Panc1 (cell line): ENCODE data around the gene GRIK4. TPM values are rescaled to one million over a fixed set of nuclear protein-coding genes. Genes with fewer than 3 reads are reported as not detected.

Experiments used
- ATAC-seq: fragments of 200-7000 bp; cut with Tn5 transposase; 2 replicates; pipeline ENCODE4 v1.9.1; 2020; ENCODE audit warnings: mild to moderate bottlenecking, moderate library complexity
- BruUV-seq: library from RNA; stranded (reverse); fragments of 400-500 nt; replicated peaks from 2 replicates; lab custom pipeline; 2021; lab: Mats Ljungman, UMichigan
- CTCF ChIA-PET: fragments of 300-600 bp; sonication (Branson Sonifier 250); formaldehyde crosslinking; loops from one replicate; lab custom pipeline; 2022; ENCODE audit warnings: antibody characterized with exemption; lab: Charles Lee
- POLR2A ChIA-PET: fragments of 300-600 bp; sonication (Branson Sonifier 250); formaldehyde crosslinking; loops from one replicate; lab custom pipeline; 2022; ENCODE audit warnings: antibody characterized with exemption; lab: Charles Lee
- DNase-seq: peaks from one replicate; pipeline ENCODE4 v3.0.0-alpha.2; 2010; ENCODE audit warnings: low read depth, low spot score
- H3K27ac ChIP-seq: 2 replicates; pipeline ENCODE4 v1.5.1; 2011; ENCODE audit warnings: mild to moderate bottlenecking, low read length, inconsistent platforms
- H3K27me3 ChIP-seq: fragments of 200-500 bp; sonication (Bioruptor generic); 2 replicates; pipeline ENCODE4 v1.6.0; 2014; ENCODE audit warnings: low read length, inconsistent platforms; ENCODE audit not compliant: control insufficient read depth, insufficient read depth
- H3K36me3 ChIP-seq: fragments of 200-500 bp; sonication (Bioruptor generic); 2 replicates; pipeline ENCODE4 v1.5.1; 2014; ENCODE audit warnings: inconsistent platforms, mild to moderate bottlenecking, low read length, moderate library complexity; ENCODE audit not compliant: control insufficient read depth, insufficient read depth
- H3K4me1 ChIP-seq: 2 replicates; pipeline ENCODE4 v1.5.1; 2011; ENCODE audit warnings: inconsistent platforms, mild to moderate bottlenecking, low read length, moderate library complexity; ENCODE audit not compliant: control insufficient read depth, insufficient read depth
- H3K4me3 ChIP-seq, 2 experiments: 2 replicates each; pipeline ENCODE4 v1.5.1; 2011 to 2012; ENCODE audit warnings: low read depth in 2 of 2, low read length in 2 of 2, mild to moderate bottlenecking in 2 of 2, inconsistent platforms in 1 of 2, moderate library complexity in 1 of 2
- H3K9me3 ChIP-seq: fragments of 200-500 bp; sonication (Bioruptor generic); 2 replicates; pipeline ENCODE4 v1.5.1; 2014; ENCODE audit warnings: low read depth, mild to moderate bottlenecking, inconsistent platforms, low read length, moderate library complexity; ENCODE audit not compliant: control insufficient read depth, insufficient read depth
- CTCF ChIP-seq: fragments of 450-650 bp; IDR thresholded peaks from 2 replicates; pipeline ENCODE4 v1.5.1; 2017; ENCODE audit warnings: mild to moderate bottlenecking
- POLR2AphosphoS5 ChIP-seq: IDR thresholded peaks from 2 replicates; pipeline ENCODE4 v1.6.1; 2012; ENCODE audit warnings: mild to moderate bottlenecking, low read depth, low read length, moderate library complexity
- SIN3A ChIP-seq: IDR thresholded peaks from 2 replicates; pipeline ENCODE4 v1.6.1; 2012; ENCODE audit warnings: low read depth, mild to moderate bottlenecking, low read length, moderate library complexity, borderline replicate concordance; ENCODE audit not compliant: insufficient read depth
- TCF7L2 ChIP-seq: IDR thresholded peaks from 2 replicates; pipeline ENCODE4 v1.6.1; 2011; ENCODE audit warnings: mild to moderate bottlenecking, low read depth, low read length, inconsistent platforms
- in situ Hi-C: cut with HindIII; loops from 2 replicates; pipeline ENCODE4 v1.10.0; 2016; ENCODE audit warnings: low sequenced_read_pairs, low pct_unique_long_range_greater_than_20kb
- intact Hi-C: fragments of 100-400 bp; cut with micrococcal nuclease; formaldehyde crosslinking; loops from one replicate; pipeline ENCODE4 v1.10.0; 2022; ENCODE audit not compliant: unreplicated experiment
- total RNA-seq: library from RNA; stranded (reverse); gene quantifications from one replicate; pipeline ENCODE4 v1.2.1, GENCODE V29; 2021; ENCODE audit not compliant: unreplicated experiment
- TF ChIP-seq, protein P1 (sequence below), 2 experiments: IDR thresholded peaks; 2 replicates each; pipeline ENCODE4 v1.6.1; 2011 to 2012; ENCODE audit warnings: low read depth in 2 of 2, control low read depth in 1 of 2, low read length in 1 of 2, mild to moderate bottlenecking in 1 of 2, moderate library complexity in 1 of 2; ENCODE audit not compliant: insufficient read depth in 1 of 2

The GRIK4 gene
- total RNA-seq, 1 experiment from 2014 or later, result 0.62 TPM

- no peak overlapping the region for H3K27ac ChIP-seq
- H3K4me1 ChIP-seq, result peaks cover 5% of the 10 kb centered on the region; the same call in 1 of the 2 replicates
- intact Hi-C loops, result no loop called here
- ChIA-PET POLR2A (no interaction called here), CTCF (no interaction called here)
- no peak for DNase-seq
- ATAC-seq, result no peak
- TF ChIP-seq POLR2AphosphoS5 (no peak), SIN3A (no peak), CTCF (no peak), TCF7L2 (no peak)
- TF ChIP-seq, protein P1, sequence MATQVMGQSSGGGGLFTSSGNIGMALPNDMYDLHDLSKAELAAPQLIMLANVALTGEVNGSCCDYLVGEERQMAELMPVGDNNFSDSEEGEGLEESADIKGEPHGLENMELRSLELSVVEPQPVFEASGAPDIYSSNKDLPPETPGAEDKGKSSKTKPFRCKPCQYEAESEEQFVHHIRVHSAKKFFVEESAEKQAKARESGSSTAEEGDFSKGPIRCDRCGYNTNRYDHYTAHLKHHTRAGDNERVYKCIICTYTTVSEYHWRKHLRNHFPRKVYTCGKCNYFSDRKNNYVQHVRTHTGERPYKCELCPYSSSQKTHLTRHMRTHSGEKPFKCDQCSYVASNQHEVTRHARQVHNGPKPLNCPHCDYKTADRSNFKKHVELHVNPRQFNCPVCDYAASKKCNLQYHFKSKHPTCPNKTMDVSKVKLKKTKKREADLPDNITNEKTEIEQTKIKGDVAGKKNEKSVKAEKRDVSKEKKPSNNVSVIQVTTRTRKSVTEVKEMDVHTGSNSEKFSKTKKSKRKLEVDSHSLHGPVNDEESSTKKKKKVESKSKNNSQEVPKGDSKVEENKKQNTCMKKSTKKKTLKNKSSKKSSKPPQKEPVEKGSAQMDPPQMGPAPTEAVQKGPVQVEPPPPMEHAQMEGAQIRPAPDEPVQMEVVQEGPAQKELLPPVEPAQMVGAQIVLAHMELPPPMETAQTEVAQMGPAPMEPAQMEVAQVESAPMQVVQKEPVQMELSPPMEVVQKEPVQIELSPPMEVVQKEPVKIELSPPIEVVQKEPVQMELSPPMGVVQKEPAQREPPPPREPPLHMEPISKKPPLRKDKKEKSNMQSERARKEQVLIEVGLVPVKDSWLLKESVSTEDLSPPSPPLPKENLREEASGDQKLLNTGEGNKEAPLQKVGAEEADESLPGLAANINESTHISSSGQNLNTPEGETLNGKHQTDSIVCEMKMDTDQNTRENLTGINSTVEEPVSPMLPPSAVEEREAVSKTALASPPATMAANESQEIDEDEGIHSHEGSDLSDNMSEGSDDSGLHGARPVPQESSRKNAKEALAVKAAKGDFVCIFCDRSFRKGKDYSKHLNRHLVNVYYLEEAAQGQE (IDR thresholded peaks at IDR 0.05; ENCODE audit: insufficient read depth in 1 of 2, low read depth in 2 of 2, low read length in 1 of 2), result no peak
- in situ Hi-C loops, result no loop called here
- BruUV-seq, result no TSS peak
- no peaks in the 10 kb centered on the region for H3K36me3 ChIP-seq
- no peaks in the 10 kb centered on the region for H3K9me3 ChIP-seq
- 0 out of 2 replicates have a peak, but pooled peaks cover 3% of the 10 kb centered on the region for H3K27me3 ChIP-seq
- H3K4me3 ChIP-seq, result no peak overlapping the region
Measured at GRCh38 chr11:120712881-120713280, 201.3 kb downstream of the GRIK4 start.

GRCh38 chr11:120713296-120713695, 201.7 kb downstream of the GRIK4 start:
- TF ChIP-seq POLR2AphosphoS5 (no peak), SIN3A (no peak), CTCF (no peak), TCF7L2 (no peak)
- TF ChIP-seq, protein P1 (IDR thresholded peaks at IDR 0.05; ENCODE audit: insufficient read depth in 1 of 2, low read depth in 2 of 2, low read length in 1 of 2), result no peak
- ChIA-PET CTCF (no interaction called here), POLR2A (no interaction called here)
- BruUV-seq, result no TSS peak
- ATAC-seq, result no peak
- in situ Hi-C loops (no loop called here), intact Hi-C loops (no loop called here)
- no peaks in the 10 kb centered on the region for H3K36me3 ChIP-seq
- no peak overlapping the region for H3K4me3 ChIP-seq
- H3K4me1 ChIP-seq, result peaks cover 5% of the 10 kb centered on the region; the same call in 1 of the 2 replicates
- DNase-seq, result no peak
- peaks cover 4% of the 10 kb centered on the region; the same call in 1 of the 2 replicates for H3K27me3 ChIP-seq
- H3K9me3 ChIP-seq, result no peaks in the 10 kb centered on the region
- H3K27ac ChIP-seq, result no peak overlapping the region
